H9 (cell line): ENCODE data around the gene GSC2. TPM values are rescaled to one million over a fixed set of nuclear protein-coding genes. Genes with fewer than 3 reads are reported as not detected.

Source experiments
- DNase-seq: peaks from one replicate; pipeline ENCODE4 v3.0.0-alpha.2; 2017
- H2AFZ ChIP-seq: one replicate; pipeline ENCODE4 v1.6.1; 2013; ENCODE audit warnings: mild to moderate bottlenecking, low read length, control low read depth, moderate library complexity
- H2AK5ac ChIP-seq: 2 replicates; pipeline ENCODE4 v1.6.1; 2013; ENCODE audit warnings: low read length, control low read depth, mixed read lengths; ENCODE audit not compliant: insufficient read length
- H2BK120ac ChIP-seq: one replicate; pipeline ENCODE4 v1.6.1; 2013; ENCODE audit warnings: low read depth, mild to moderate bottlenecking, low read length, control low read depth, inconsistent platforms; ENCODE audit not compliant: poor library complexity, severe bottlenecking
- H2BK12ac ChIP-seq: 2 replicates; pipeline ENCODE4 v1.6.1; 2013; ENCODE audit warnings: low read length, control low read depth, mixed read lengths, low read depth; ENCODE audit not compliant: insufficient read length
- H2BK15ac ChIP-seq: 2 replicates; pipeline ENCODE4 v1.6.1; 2013; ENCODE audit warnings: low read depth, low read length, control low read depth
- H2BK20ac ChIP-seq: one replicate; pipeline ENCODE4 v1.6.1; 2013; ENCODE audit warnings: low read depth, mild to moderate bottlenecking, low read length, control low read depth, inconsistent platforms; ENCODE audit not compliant: poor library complexity, severe bottlenecking
- H2BK5ac ChIP-seq: 2 replicates; pipeline ENCODE4 v1.6.1; 2013; ENCODE audit warnings: low read length, control low read depth, mixed read lengths; ENCODE audit not compliant: insufficient read length
- H3K14ac ChIP-seq: 2 replicates; pipeline ENCODE4 v1.6.1; 2013; ENCODE audit warnings: low read length, control low read depth; ENCODE audit not compliant: insufficient read depth
- H3K18ac ChIP-seq: 2 replicates; pipeline ENCODE4 v1.6.1; 2013; ENCODE audit warnings: low read depth, mild to moderate bottlenecking, mixed read lengths, low read length, control low read depth; ENCODE audit not compliant: insufficient read length
- H3K23ac ChIP-seq: 2 replicates; pipeline ENCODE4 v1.6.1; 2013; ENCODE audit warnings: low read length, control low read depth, mixed read lengths, low read depth; ENCODE audit not compliant: insufficient read length
- H3K23me2 ChIP-seq: 2 replicates; pipeline ENCODE4 v1.6.1; 2013; ENCODE audit warnings: low read depth, mild to moderate bottlenecking, mixed read lengths, low read length, control low read depth; ENCODE audit not compliant: insufficient read length, poor library complexity, severe bottlenecking
- H3K27ac ChIP-seq: 2 replicates; pipeline ENCODE4 v1.5.1; 2013; ENCODE audit warnings: low read length, control low read depth, mixed read lengths, low read depth; ENCODE audit not compliant: insufficient read length
- H3K27me3 ChIP-seq: 2 replicates; pipeline ENCODE4 v1.6.1; 2013; ENCODE audit warnings: low read length, control low read depth, inconsistent platforms; ENCODE audit not compliant: insufficient read depth
- H3K4ac ChIP-seq: 2 replicates; pipeline ENCODE4 v1.6.1; 2013; ENCODE audit warnings: low read depth, mild to moderate bottlenecking, control low read depth, inconsistent platforms, low read length, moderate library complexity
- H3K4me1 ChIP-seq: 2 replicates; pipeline ENCODE4 v1.6.1; 2013; ENCODE audit warnings: low read length, control low read depth, inconsistent platforms; ENCODE audit not compliant: insufficient read depth
- H3K4me2 ChIP-seq: 2 replicates; pipeline ENCODE4 v1.6.1; 2013; ENCODE audit warnings: low read length, control low read depth, mixed read lengths; ENCODE audit not compliant: insufficient read length, insufficient read depth
- H3K56ac ChIP-seq: 2 replicates; pipeline ENCODE4 v1.6.1; 2013; ENCODE audit warnings: low read depth, mild to moderate bottlenecking, mixed read lengths, low read length, control low read depth; ENCODE audit not compliant: insufficient read length
- H3K79me1 ChIP-seq: 2 replicates; pipeline ENCODE4 v1.6.1; 2013; ENCODE audit warnings: low read depth, mild to moderate bottlenecking, moderate library complexity, low read length, control low read depth, inconsistent platforms; ENCODE audit not compliant: insufficient read depth, poor library complexity, severe bottlenecking
- H3K79me2 ChIP-seq: 2 replicates; pipeline ENCODE4 v1.6.1; 2013; ENCODE audit warnings: low read length, control low read depth, inconsistent platforms; ENCODE audit not compliant: insufficient read depth
- H3K9ac ChIP-seq: 2 replicates; pipeline ENCODE4 v1.6.1; 2013; ENCODE audit warnings: low read length, control low read depth, mixed read lengths; ENCODE audit not compliant: insufficient read length; ENCODE audit errors: extremely low read depth
- H3K9me3 ChIP-seq: one replicate; pipeline ENCODE4 v1.6.1; 2013; ENCODE audit warnings: low read depth, low read length, inconsistent platforms; ENCODE audit not compliant: control insufficient read depth
- H3T11ph ChIP-seq: one replicate; pipeline ENCODE4 v1.6.1; 2013; ENCODE audit warnings: mild to moderate bottlenecking, low read length, control low read depth, inconsistent platforms
- H4K20me1 ChIP-seq: one replicate; pipeline ENCODE4 v1.6.1; 2013; ENCODE audit not compliant: control insufficient read depth, insufficient read length, insufficient read depth
- H4K5ac ChIP-seq: 2 replicates; pipeline ENCODE4 v1.6.1; 2013; ENCODE audit warnings: low read depth, mild to moderate bottlenecking, mixed read lengths, low read length, control low read depth; ENCODE audit not compliant: insufficient read length
- H4K8ac ChIP-seq: replicated peaks from 2 replicates; pipeline ENCODE4 v1.6.1; 2013; ENCODE audit warnings: low read length, control low read depth, mixed read lengths, low read depth; ENCODE audit not compliant: insufficient read length
- H4K91ac ChIP-seq: 2 replicates; pipeline ENCODE4 v1.6.1; 2013; ENCODE audit warnings: low read depth, mild to moderate bottlenecking, moderate library complexity, mixed read lengths, low read length, control low read depth; ENCODE audit not compliant: insufficient read length
- H3K27ac Mint-ChIP-seq, 3 experiments: 2 replicates in 2 of 3; 3 replicates in 1 of 3; pipeline ENCODE4 v1.8.0; 2020 to 2021; ENCODE audit warnings: mixed read lengths in 3 of 3, mild to moderate bottlenecking in 1 of 3, moderate library complexity in 1 of 3
- H3K27me3 Mint-ChIP-seq: 2 replicates; pipeline ENCODE4 v1.8.0; 2021; ENCODE audit warnings: low read depth, mild to moderate bottlenecking, moderate library complexity, mixed read lengths
- H3K36me3 Mint-ChIP-seq, 3 experiments: 2 replicates in 2 of 3; 3 replicates in 1 of 3; pipeline ENCODE4 v1.8.0; 2020 to 2021; ENCODE audit warnings: low read depth in 3 of 3, mixed read lengths in 3 of 3; ENCODE audit not compliant: insufficient read depth in 1 of 3
- H3K4me1 Mint-ChIP-seq, 2 experiments: 2 replicates each; pipeline ENCODE4 v1.8.0; 2020; ENCODE audit warnings: mixed read lengths in 2 of 2
- H3K4me3 Mint-ChIP-seq, 2 experiments: 2 replicates in 1 of 2; 3 replicates in 1 of 2; pipeline ENCODE4 v1.8.0; 2020 to 2021; ENCODE audit warnings: mild to moderate bottlenecking in 2 of 2, mixed read lengths in 2 of 2, moderate library complexity in 1 of 2
- H3K9me3 Mint-ChIP-seq, 2 experiments: 2 replicates in 1 of 2; 3 replicates in 1 of 2; pipeline ENCODE4 v1.8.0; 2020; ENCODE audit warnings: mild to moderate bottlenecking in 2 of 2, mixed read lengths in 2 of 2, moderate library complexity in 1 of 2
- CTCF ChIP-seq: fragments of 200-600 bp; sonication (generic); conservative IDR thresholded peaks from 3 replicates; pipeline ENCODE4 v1.8.0; 2021; ENCODE audit warnings: antibody characterized with exemption, mild to moderate bottlenecking
- WGBS: extraction: QIAGEN DNeasy Blood & Tissue Kit; methylation state at CpG from one replicate; pipeline ENCODE4 v1.1.7; 2013; ENCODE audit warnings: missing lambda C conversion rate, low lambda C conversion rate, mixed read lengths; ENCODE audit not compliant: insufficient read length; ENCODE audit errors: extremely low coverage; 5-methylcytosine and 5-hydroxymethylcytosine counted together
- total RNA-seq: library from RNA; stranded (reverse); gene quantifications from 2 replicates; pipeline ENCODE4 v1.2.1, GENCODE V29; 2021

GSC2 gene
- total RNA-seq, 1 experiment from 2014 or later, result 0.22 TPM

- peak overlapping the region in 2 of 3 experiments; percentile 8 to 41; a peak in 4 of 7 replicates for H3K27ac Mint-ChIP-seq
- H3K4me1 Mint-ChIP-seq, result peaks cover 7% of the 10 kb centered on the region in 2 experiments
- Histone ChIP-seq H4K8ac (no peak overlapping the region), H3K79me2 (no peaks in the 10 kb centered on the region), H3K4me2 (no peak overlapping the region), H2AK5ac (no peak overlapping the region), H4K5ac (no peak overlapping the region), H4K20me1 (no peaks in the 10 kb centered on the region), H3K4me1 (no peaks in the 10 kb centered on the region), H3K9ac (no peak overlapping the region), H3T11ph (no peak overlapping the region), H3K9me3 (no peaks in the 10 kb centered on the region), H2AFZ (no peak overlapping the region), H4K91ac (no peak overlapping the region), H2BK20ac (no peak overlapping the region), H2BK15ac (no peak overlapping the region), H3K56ac (no peak overlapping the region), H3K23me2 (no peaks in the 10 kb centered on the region), H2BK12ac (no peak overlapping the region), H3K14ac (no peak overlapping the region; the same call in 1 of the 2 replicates), H3K18ac (no peak overlapping the region), H2BK5ac (no peak overlapping the region), H3K27ac (no peak overlapping the region), H3K23ac (no peak overlapping the region), H3K4ac (no peak overlapping the region), H3K27me3 (no peaks in the 10 kb centered on the region), H3K79me1 (no peaks in the 10 kb centered on the region), H2BK120ac (no peak overlapping the region)
- H3K4me3 Mint-ChIP-seq, result no peak overlapping the region
- WGBS, result no CpG with 5 or more reads among the region's 11 CpGs
- no peaks in the 10 kb centered on the region for H3K27me3 Mint-ChIP-seq
- DNase-seq, result no peak
- TF ChIP-seq CTCF, result no peak
- no peaks in the 10 kb centered on the region; a peak in 1 of 5 replicates for H3K9me3 Mint-ChIP-seq
- peaks cover 26 to 57% (median 47%) of the 10 kb centered on the region in 3 experiments; a peak in 6 of 7 replicates for H3K36me3 Mint-ChIP-seq
Observed at GRCh38 chr22:19196841-19197612, 46.9 kb upstream of the GSC2 start.
